Activated T-cell treated with anti-CD3 and anti-CD28 coated beads for 24 hours (primary cell): ENCODE measurements around the gene CFAP299.

Experiments used
- DNase-seq: peaks from one replicate; pipeline ENCODE4 v3.0.0-alpha.2; 2020; ENCODE audit warnings: low read depth

Gene CFAP299

GRCh38 chr4:80521438-80521837 lies 185.9 kb downstream of the CFAP299 start:
- no peak for DNase-seq

GRCh38 chr4:80526697-80527096 lies 191.2 kb downstream of the CFAP299 start:
- DNase-seq = no peak

GRCh38 chr4:80529026-80529425 lies 193.5 kb downstream of the CFAP299 start:
- no peak for DNase-seq

GRCh38 chr4:80532674-80533333 lies 197.3 kb downstream of the CFAP299 start:
- no peak for DNase-seq

- no peak for DNase-seq
Observed at GRCh38 chr4:80535551-80535950, 200.0 kb downstream of the CFAP299 start.

- no peak for DNase-seq
Observed at GRCh38 chr4:80538276-80538926, 202.9 kb downstream of the CFAP299 start.

GRCh38 chr4:80539190-80539589 lies 203.7 kb downstream of the CFAP299 start:
- DNase-seq = no peak

GRCh38 chr4:80540349-80540748 lies 204.8 kb downstream of the CFAP299 start:
- DNase-seq = no peak

GRCh38 chr4:80540785-80541469 lies 205.4 kb downstream of the CFAP299 start:
- DNase-seq = no peak

GRCh38 chr4:80542747-80543146 lies 207.2 kb downstream of the CFAP299 start:
- DNase-seq = no peak

- no peak for DNase-seq
Observed at GRCh38 chr4:80560337-80560736, 224.8 kb downstream of the CFAP299 start.

GRCh38 chr4:80566203-80566872 lies 230.8 kb downstream of the CFAP299 start:
- no peak for DNase-seq

- DNase-seq = no peak
Observed at GRCh38 chr4:80568891-80569290, 233.4 kb downstream of the CFAP299 start.

- no peak for DNase-seq
Observed at GRCh38 chr4:80576796-80577195, 241.3 kb downstream of the CFAP299 start.

- DNase-seq = no peak
Observed at GRCh38 chr4:80578001-80578400, 242.5 kb downstream of the CFAP299 start.

GRCh38 chr4:80585542-80585941 lies 250.0 kb downstream of the CFAP299 start:
- DNase-seq = no peak

GRCh38 chr4:80586716-80587115 lies 251.2 kb downstream of the CFAP299 start:
- DNase-seq = no peak

- no peak for DNase-seq
Observed at GRCh38 chr4:80587871-80588385, 252.4 kb downstream of the CFAP299 start.

GRCh38 chr4:80592950-80593349 lies 257.4 kb downstream of the CFAP299 start:
- DNase-seq = no peak

GRCh38 chr4:80594701-80595100 lies 259.2 kb downstream of the CFAP299 start:
- DNase-seq = no peak

- DNase-seq = no peak
Observed at GRCh38 chr4:80608281-80608980, 272.9 kb downstream of the CFAP299 start.

GRCh38 chr4:80610199-80610598 lies 274.7 kb downstream of the CFAP299 start:
- DNase-seq = no peak
